ENCODE measurements around the gene DDIT3. TPM values are rescaled to one million over a fixed set of nuclear protein-coding genes. Genes with fewer than 3 reads are reported as not detected.
A peak's percentile ranks its signal among the peaks of the same experiment; 100 is the strongest.

The DDIT3 gene
- total and polyA plus RNA-seq, 2 of the 4 experiments (the other 2 are of a cell fraction): 19.4 to 54.4 TPM

GRCh38 chr12:57474862-57475261, 45.5 kb downstream of the DDIT3 start:
- H3K14ac ChIP-seq (replicated peaks; ENCODE audit: low read depth, low read length): no peak overlapping the region
- CTCF ChIA-PET: interaction anchor here (1.1 to 1.9 kb wide), 4 partner anchors 12 to 20 kb away, joined by 3 to 8 read pairs (median 4); partner anchors contain the start of genes GLI1 and INHBE
- no peak for ATAC-seq (ENCODE audit: low read depth)

More at GRCh38 chr12:57474862-57475261, 45.5 kb downstream of the DDIT3 start:
- H3K23ac ChIP-seq (ENCODE audit: low read depth, low read length): no peak overlapping the region
- H2AFZ ChIP-seq (replicated peaks; ENCODE audit: low read length, poor library complexity): peak overlapping the region; percentile 39
- POLR2A ChIA-PET (ENCODE audit: unreplicated experiment): no interaction called here
- no peak overlapping the region for H2BK15ac ChIP-seq (ENCODE audit: low read depth, low read length)
- H3K79me1 ChIP-seq (ENCODE audit: low read depth in 1 of 2, low read length in 2 of 2): no peaks in the 10 kb centered on the region
- dilution Hi-C loops (cut with HindIII; ENCODE audit: low sequenced_read_pairs, unreplicated experiment): no loop called here
- H2AK9ac ChIP-seq (replicated peaks; ENCODE audit: low read depth, low read length, poor library complexity): no peak overlapping the region
- H3K9me1 ChIP-seq (ENCODE audit: insufficient read depth, low read length): no peaks in the 10 kb centered on the region
- in situ Hi-C loops (cut with MboI; ENCODE audit: low sequenced_read_pairs): no loop called here
- H2BK120ac ChIP-seq (ENCODE audit: low read depth, low read length): no peak overlapping the region
- H3K4me2 ChIP-seq (ENCODE audit: low read depth, low read length): no peak overlapping the region
- no peak overlapping the region for H3K18ac ChIP-seq (ENCODE audit: low read depth, low read length)
- H3K27ac ChIP-seq (ENCODE audit: insufficient read depth, low read length): no peak overlapping the region
- BruUV-seq (replicated peaks): no TSS peak
- H2AK5ac ChIP-seq (ENCODE audit: low read depth, low read length): no peak overlapping the region
- H3K9ac ChIP-seq (ENCODE audit: low read depth, low read length): no peak overlapping the region
- no peak overlapping the region for H3K56ac ChIP-seq (ENCODE audit: extremely low read depth, insufficient read depth, low read length)
- H3K4me1 ChIP-seq (ENCODE audit: control insufficient read depth, insufficient read depth, low read length): 0 out of 2 replicates have a peak, but pooled peaks cover 3% of the 10 kb centered on the region
- H2BK5ac ChIP-seq (ENCODE audit: low read depth, low read length, poor library complexity, severe bottlenecking): no peak overlapping the region
- no CpG with 5 or more reads among the region's 7 CpGs for WGBS, 2 experiments (ENCODE audit: extremely low coverage in 2 of 2, insufficient read length in 1 of 2)
- H3K9me3 ChIP-seq (ENCODE audit: control insufficient read depth, insufficient read depth, low read length): no peaks in the 10 kb centered on the region; the same call in 1 of the 2 replicates
- H4K20me1 ChIP-seq (ENCODE audit: insufficient read depth, low read length): no peaks in the 10 kb centered on the region
- no peak for DNase-seq
- peaks cover 57% of the 10 kb centered on the region for H3K27me3 ChIP-seq (ENCODE audit: control insufficient read depth, insufficient read depth, low read length)
- TF ChIP-seq CHD1 (IDR thresholded peaks at IDR 0.05; ENCODE audit: low read depth, low read length) (no peak), SMC3 (IDR thresholded peaks at IDR 0.05; ENCODE audit: low read depth, low read length) (no peak), MAZ (IDR thresholded peaks at IDR 0.05; ENCODE audit: borderline replicate concordance, low read depth, low read length) (no peak)
- intact Hi-C loops (cut with micrococcal nuclease): no loop called here
- no peak overlapping the region for H4K91ac ChIP-seq (ENCODE audit: insufficient read depth, low read depth, low read length)
- H2BK20ac ChIP-seq (ENCODE audit: low read depth, low read length): no peak overlapping the region
- no peak overlapping the region for H4K8ac ChIP-seq (ENCODE audit: low read depth in 2 of 2, low read length in 2 of 2)
- no peaks in the 10 kb centered on the region for H3K36me3 ChIP-seq (ENCODE audit: control insufficient read depth, insufficient read depth, low read length)
- H3K4ac ChIP-seq (ENCODE audit: low read depth, low read length): no peak overlapping the region
- no peak overlapping the region for H4K5ac ChIP-seq (ENCODE audit: low read depth, low read length)
- H3K4me3 ChIP-seq (ENCODE audit: insufficient read depth, low read depth, low read length): no peak overlapping the region

All from IMR-90 (cell line).